PC-3 (cell line): ENCODE measurements around the gene THRB. TPM values are rescaled to one million over a fixed set of nuclear protein-coding genes. Genes with fewer than 3 reads are reported as not detected.

Experiments
- ATAC-seq: fragments of 200-7000 bp; cut with Tn5 transposase; 2 replicates; pipeline ENCODE4 v1.9.1; 2020; ENCODE audit warnings: mild to moderate bottlenecking, moderate library complexity
- BruUV-seq: library from RNA; stranded (reverse); fragments of 400-500 nt; replicated peaks from 2 replicates; lab custom pipeline; 2021; lab: Mats Ljungman, UMichigan
- CTCF ChIA-PET: fragments of 300-600 bp; sonication (Branson Sonifier 250); formaldehyde crosslinking; loops from one replicate; lab custom pipeline; 2022; ENCODE audit warnings: antibody characterized with exemption; lab: Charles Lee
- POLR2A ChIA-PET: fragments of 300-600 bp; sonication (Branson Sonifier 250); formaldehyde crosslinking; loops from one replicate; lab custom pipeline; 2022; ENCODE audit warnings: antibody characterized with exemption; ENCODE audit not compliant: unreplicated experiment; lab: Charles Lee
- DNase-seq: peaks from one replicate; pipeline ENCODE4 v3.0.0-alpha.2; 2015
- H2AFZ ChIP-seq: fragments of 300-600 bp; sonication (generic); 2 replicates; pipeline ENCODE4 v1.6.0; 2016; ENCODE audit warnings: antibody characterized with exemption, low read length
- H3F3A ChIP-seq: fragments of 300-600 bp; sonication (generic); one replicate; pipeline ENCODE4 v1.6.0; 2017; ENCODE audit warnings: antibody characterized with exemption, low read length, control low read depth, mild to moderate bottlenecking; ENCODE audit not compliant: unreplicated experiment
- H3K27ac ChIP-seq: fragments of 300-600 bp; sonication (generic); 2 replicates; pipeline ENCODE4 v1.5.1; 2016; ENCODE audit warnings: mild to moderate bottlenecking, low read length
- H3K27me3 ChIP-seq: fragments of 300-600 bp; sonication (generic); 2 replicates; pipeline ENCODE4 v1.6.1; 2016; ENCODE audit warnings: low read length, mixed read lengths
- H3K36me3 ChIP-seq: fragments of 300-600 bp; sonication (generic); 2 replicates; pipeline ENCODE4 v1.6.1; 2016; ENCODE audit warnings: low read depth, mixed run types, low read length, mixed read lengths
- H3K4me1 ChIP-seq: fragments of 300-600 bp; sonication (generic); 2 replicates; pipeline ENCODE4 v1.5.1; 2016; ENCODE audit warnings: low read length; ENCODE audit not compliant: insufficient read depth
- H3K4me2 ChIP-seq: fragments of 300-600 bp; sonication (generic); 2 replicates; pipeline ENCODE4 v1.6.0; 2016; ENCODE audit warnings: low read length
- H3K4me3 ChIP-seq: fragments of 300-600 bp; sonication (generic); 2 replicates; pipeline ENCODE4 v1.5.1; 2016; ENCODE audit warnings: mild to moderate bottlenecking, low read length, mixed read lengths
- H3K79me2 ChIP-seq: fragments of 300-600 bp; sonication (generic); 2 replicates; pipeline ENCODE4 v1.6.1; 2017; ENCODE audit warnings: low read length, mixed read lengths
- H3K9ac ChIP-seq: fragments of 300-600 bp; sonication (generic); 2 replicates; pipeline ENCODE4 v1.6.0; 2016; ENCODE audit warnings: mild to moderate bottlenecking, low read length
- H3K9me2 ChIP-seq: fragments of 300-600 bp; sonication (generic); replicated peaks from 2 replicates; pipeline ENCODE4 v1.6.1; 2016; ENCODE audit warnings: mixed run types, low read length, mixed read lengths
- H3K9me3 ChIP-seq: fragments of 300-600 bp; sonication (generic); 2 replicates; pipeline ENCODE4 v1.6.1; 2016; ENCODE audit warnings: low read length, mixed read lengths
- H4K20me1 ChIP-seq: fragments of 300-600 bp; sonication (generic); 2 replicates; pipeline ENCODE4 v1.6.1; 2016; ENCODE audit warnings: low read length, mixed read lengths
- EZH2 ChIP-seq: fragments of 300-600 bp; sonication (generic); IDR thresholded peaks from one replicate; pipeline ENCODE4 v1.6.1; 2017; ENCODE audit warnings: antibody characterized with exemption, mild to moderate bottlenecking, low read length; ENCODE audit not compliant: unreplicated experiment
- EZH2phosphoT487 ChIP-seq: fragments of 300-600 bp; sonication (generic); IDR thresholded peaks from 2 replicates; pipeline ENCODE4 v1.6.1; 2018; ENCODE audit warnings: mild to moderate bottlenecking, antibody characterized with exemption, low read length, borderline replicate concordance
- intact Hi-C: fragments of 100-400 bp; cut with micrococcal nuclease; formaldehyde crosslinking; loops from 2 replicates; pipeline ENCODE4 v1.9.0; 2023
- total RNA-seq: library from RNA; depleted of rRNA; stranded (reverse); fragments of >200 nt; gene quantifications from 2 replicates; pipeline ENCODE4 v1.2.3, GENCODE V29; 2014
- TF ChIP-seq, protein P1 (sequence below): fragments of 300-600 bp; sonication (generic); conservative IDR thresholded peaks from 2 replicates; pipeline ENCODE4 v1.5.1; 2017; ENCODE audit warnings: antibody characterized with exemption, low read depth, mild to moderate bottlenecking, low read length

Gene THRB
- total RNA-seq, 1 experiment from 2014 or later = 9.7 TPM

DNA sequence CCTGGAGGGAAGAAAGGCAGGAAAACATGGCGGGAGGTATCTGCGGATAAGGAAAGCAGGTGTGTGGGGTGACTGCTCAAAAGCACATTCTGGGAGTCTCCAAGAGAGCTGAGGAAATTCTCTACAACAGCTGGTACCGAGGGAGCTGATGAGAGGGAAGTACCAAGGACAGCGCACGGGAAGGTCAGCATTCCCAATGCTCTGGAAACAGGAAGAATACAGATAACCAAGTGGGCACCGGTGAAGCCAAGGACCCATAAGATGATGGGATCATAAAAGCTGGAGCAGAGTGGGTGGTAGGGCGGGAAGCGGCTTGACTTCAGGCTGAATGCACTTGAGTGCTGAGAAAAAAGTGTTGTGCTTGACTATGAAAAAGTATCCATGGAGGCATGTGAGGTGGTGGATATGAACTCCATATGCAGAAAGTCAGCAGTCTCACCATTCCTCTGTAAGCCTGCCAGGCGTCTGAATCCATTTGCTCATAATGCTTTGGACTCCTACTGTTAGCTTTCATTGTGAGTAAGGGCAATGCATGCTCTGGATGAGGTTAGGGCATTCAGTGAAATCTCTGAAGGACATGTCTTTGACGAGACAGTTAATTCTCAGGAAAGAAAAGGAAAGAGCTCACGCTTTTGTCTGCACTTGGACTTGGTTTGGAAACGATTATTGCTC lies 334.1 kb downstream of the THRB start:
- CTCF ChIA-PET = no interaction called here

DNA sequence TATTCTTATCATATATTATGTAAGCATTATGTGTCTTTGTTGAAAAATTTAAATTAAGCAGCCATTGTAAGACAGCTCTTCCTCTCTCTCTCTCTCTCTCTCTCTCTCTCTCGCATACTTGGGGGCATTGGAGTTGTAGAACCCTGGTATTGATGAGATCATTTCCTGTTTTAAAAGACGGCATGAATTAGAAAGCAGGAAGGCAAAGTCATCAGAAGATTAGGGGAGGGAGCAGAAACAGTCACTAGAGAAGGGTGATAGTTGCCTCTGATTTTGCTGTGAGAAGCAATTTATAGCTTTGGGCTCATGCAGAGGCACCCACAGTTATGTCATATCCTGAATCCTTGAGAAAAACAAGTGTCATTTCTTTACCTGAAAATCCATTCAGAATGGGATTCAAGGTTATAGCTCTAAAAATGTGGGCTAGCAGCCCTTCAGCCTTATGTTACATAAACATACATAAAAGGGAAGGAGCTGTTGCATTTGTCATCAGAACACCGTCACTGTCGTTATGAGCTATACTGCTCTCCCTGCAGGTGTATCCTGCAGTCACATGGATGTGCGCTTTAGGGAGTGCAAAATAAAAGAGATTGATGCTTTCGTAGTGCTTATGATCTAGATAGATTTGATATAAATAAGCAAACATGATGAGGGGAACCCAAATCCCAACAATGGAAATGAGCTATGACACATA lies 335.7 kb downstream of the THRB start:
- no peaks in the 10 kb centered on the region for H3K9me3 ChIP-seq
- ChIA-PET CTCF (no interaction called here), POLR2A (no interaction called here)
- H3K4me1 ChIP-seq = peaks cover 39% of the 10 kb centered on the region
- H3K36me3 ChIP-seq = no peaks in the 10 kb centered on the region
- no peaks in the 10 kb centered on the region for H3K79me2 ChIP-seq
- intact Hi-C loops = loop anchor here (10.0 kb wide), 1 partner anchor 266 kb away; no protein-coding TSS in a partner anchor
- H3K4me3 ChIP-seq = no peak overlapping the region
- no TSS peak for BruUV-seq
- H3K4me2 ChIP-seq = no peak overlapping the region
- no peaks in the 10 kb centered on the region for H3K9me2 ChIP-seq
- no peak overlapping the region for H2AFZ ChIP-seq
- no peak for ATAC-seq
- DNase-seq = no peak
- no peaks in the 10 kb centered on the region for H3F3A ChIP-seq
- no peak overlapping the region for H3K27ac ChIP-seq
- H3K9ac ChIP-seq = no peak overlapping the region
- H3K27me3 ChIP-seq = no peaks in the 10 kb centered on the region
- TF ChIP-seq, protein P1, sequence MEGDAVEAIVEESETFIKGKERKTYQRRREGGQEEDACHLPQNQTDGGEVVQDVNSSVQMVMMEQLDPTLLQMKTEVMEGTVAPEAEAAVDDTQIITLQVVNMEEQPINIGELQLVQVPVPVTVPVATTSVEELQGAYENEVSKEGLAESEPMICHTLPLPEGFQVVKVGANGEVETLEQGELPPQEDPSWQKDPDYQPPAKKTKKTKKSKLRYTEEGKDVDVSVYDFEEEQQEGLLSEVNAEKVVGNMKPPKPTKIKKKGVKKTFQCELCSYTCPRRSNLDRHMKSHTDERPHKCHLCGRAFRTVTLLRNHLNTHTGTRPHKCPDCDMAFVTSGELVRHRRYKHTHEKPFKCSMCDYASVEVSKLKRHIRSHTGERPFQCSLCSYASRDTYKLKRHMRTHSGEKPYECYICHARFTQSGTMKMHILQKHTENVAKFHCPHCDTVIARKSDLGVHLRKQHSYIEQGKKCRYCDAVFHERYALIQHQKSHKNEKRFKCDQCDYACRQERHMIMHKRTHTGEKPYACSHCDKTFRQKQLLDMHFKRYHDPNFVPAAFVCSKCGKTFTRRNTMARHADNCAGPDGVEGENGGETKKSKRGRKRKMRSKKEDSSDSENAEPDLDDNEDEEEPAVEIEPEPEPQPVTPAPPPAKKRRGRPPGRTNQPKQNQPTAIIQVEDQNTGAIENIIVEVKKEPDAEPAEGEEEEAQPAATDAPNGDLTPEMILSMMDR = no peak
- TF ChIP-seq EZH2phosphoT487 = no peak
- TF ChIP-seq EZH2 = no peak
- H4K20me1 ChIP-seq = no peaks in the 10 kb centered on the region

More for the DNA sequence above, 334.1 kb downstream of the THRB start:
- no peak overlapping the region for H3K9ac ChIP-seq
- no peaks in the 10 kb centered on the region for H3K36me3 ChIP-seq
- no peak overlapping the region for H3K27ac ChIP-seq
- H3K27me3 ChIP-seq = no peaks in the 10 kb centered on the region
- H3K9me2 ChIP-seq = no peaks in the 10 kb centered on the region
- POLR2A ChIA-PET = no interaction called here
- DNase-seq = no peak
- H3K79me2 ChIP-seq = no peaks in the 10 kb centered on the region
- H3K9me3 ChIP-seq = no peaks in the 10 kb centered on the region
- H2AFZ ChIP-seq = no peak overlapping the region
- H3K4me2 ChIP-seq = no peak overlapping the region
- ATAC-seq = no peak
- TF ChIP-seq EZH2 (no peak), EZH2phosphoT487 (no peak)
- TF ChIP-seq, protein P1 = no peak
- H4K20me1 ChIP-seq = no peaks in the 10 kb centered on the region
- BruUV-seq = no TSS peak
- no peaks in the 10 kb centered on the region for H3F3A ChIP-seq
- H3K4me3 ChIP-seq = no peak overlapping the region
- intact Hi-C loops = loop anchor here (10.0 kb wide), 1 partner anchor 86 kb away; no protein-coding TSS in a partner anchor
- peaks cover 33% of the 10 kb centered on the region for H3K4me1 ChIP-seq
